Trophoblast cell (in vitro differentiated cells and primary cell): ENCODE data around the gene RGPD6.
"Not testable (repeated sequence)": the region's sequence is repeated elsewhere in the genome, so short reads cannot be mapped to it uniquely, and the experiment has no call there.

ENCODE experiments used
- DNase-seq, 2 donors: peaks; one replicate each; pipeline ENCODE4 v3.0.0-alpha.2; 2016
- H2AFZ ChIP-seq: 2 replicates; pipeline ENCODE4 v1.6.1; 2013; ENCODE audit warnings: low read length, moderate library complexity, mild to moderate bottlenecking; ENCODE audit not compliant: insufficient read depth, poor library complexity
- H2AK5ac ChIP-seq: 2 replicates; pipeline ENCODE4 v1.6.1; 2013; ENCODE audit warnings: mild to moderate bottlenecking, low read length
- H2BK120ac ChIP-seq: 2 replicates; pipeline ENCODE4 v1.6.1; 2013; ENCODE audit warnings: low read length, mild to moderate bottlenecking, moderate library complexity; ENCODE audit not compliant: insufficient read depth, poor library complexity
- H2BK12ac ChIP-seq: 2 replicates; pipeline ENCODE4 v1.6.1; 2013; ENCODE audit warnings: mild to moderate bottlenecking, low read length, moderate library complexity
- H2BK5ac ChIP-seq: 2 replicates; pipeline ENCODE4 v1.6.1; 2013; ENCODE audit warnings: low read length, low read depth, moderate library complexity, mild to moderate bottlenecking; ENCODE audit not compliant: poor library complexity
- H3K14ac ChIP-seq: 2 replicates; pipeline ENCODE4 v1.6.1; 2013; ENCODE audit warnings: mild to moderate bottlenecking, low read length
- H3K18ac ChIP-seq: 2 replicates; pipeline ENCODE4 v1.6.1; 2013; ENCODE audit warnings: mild to moderate bottlenecking, low read length
- H3K23ac ChIP-seq: 2 replicates; pipeline ENCODE4 v1.6.1; 2013; ENCODE audit warnings: low read length
- H3K27ac ChIP-seq: 2 replicates; pipeline ENCODE4 v1.5.1; 2013; ENCODE audit warnings: low read depth, mild to moderate bottlenecking, inconsistent platforms, low read length, moderate library complexity
- H3K27me3 ChIP-seq: 2 replicates; pipeline ENCODE4 v1.6.1; 2013; ENCODE audit warnings: inconsistent platforms, mild to moderate bottlenecking, low read length, moderate library complexity; ENCODE audit not compliant: insufficient read depth
- H3K36me3 ChIP-seq, 2 experiments: 1 replicate in 1 of 2; 2 replicates in 1 of 2; pipeline ENCODE4 v1.6.1; 2013; ENCODE audit warnings: low read length in 2 of 2, mild to moderate bottlenecking in 2 of 2, moderate library complexity in 1 of 2; ENCODE audit not compliant: insufficient read depth in 2 of 2, control insufficient read depth in 1 of 2
- H3K4ac ChIP-seq: 2 replicates; pipeline ENCODE4 v1.6.1; 2013; ENCODE audit warnings: low read depth, mild to moderate bottlenecking, low read length, moderate library complexity
- H3K4me1 ChIP-seq, 2 experiments: 1 replicate in 1 of 2; 2 replicates in 1 of 2; pipeline ENCODE4 v1.6.1; 2013; ENCODE audit warnings: low read length in 2 of 2, mild to moderate bottlenecking in 2 of 2, moderate library complexity in 1 of 2; ENCODE audit not compliant: insufficient read depth in 2 of 2, control insufficient read depth in 1 of 2
- H3K4me2 ChIP-seq: 2 replicates; pipeline ENCODE4 v1.6.1; 2013; ENCODE audit warnings: inconsistent platforms, mild to moderate bottlenecking, low read length, moderate library complexity
- H3K4me3 ChIP-seq: 2 replicates; pipeline ENCODE4 v1.5.1; 2013; ENCODE audit warnings: mild to moderate bottlenecking, low read depth, low read length, inconsistent platforms
- H3K79me1 ChIP-seq: one replicate; pipeline ENCODE4 v1.6.1; 2013; ENCODE audit warnings: low read length
- H3K79me2 ChIP-seq: 2 replicates; pipeline ENCODE4 v1.6.1; 2013; ENCODE audit warnings: low read length, mild to moderate bottlenecking; ENCODE audit not compliant: control insufficient read depth, insufficient read depth, poor library complexity
- H3K9ac ChIP-seq: 2 replicates; pipeline ENCODE4 v1.6.1; 2013; ENCODE audit warnings: mild to moderate bottlenecking, low read length
- H3K9me3 ChIP-seq: 2 replicates; pipeline ENCODE4 v1.6.1; 2013; ENCODE audit warnings: low read depth, mild to moderate bottlenecking, control low read depth, inconsistent platforms, low read length; ENCODE audit not compliant: insufficient read depth
- H4K12ac ChIP-seq: 2 replicates; pipeline ENCODE4 v1.6.1; 2013; ENCODE audit warnings: low read depth, mild to moderate bottlenecking, low read length, moderate library complexity
- H4K8ac ChIP-seq: 2 replicates; pipeline ENCODE4 v1.6.1; 2013; ENCODE audit warnings: low read depth, mild to moderate bottlenecking, low read length, moderate library complexity
- H4K91ac ChIP-seq: one replicate; pipeline ENCODE4 v1.6.1; 2013; ENCODE audit warnings: low read depth, mild to moderate bottlenecking, low read length, moderate library complexity
- WGBS: extraction: QIAGEN DNeasy Blood & Tissue Kit; methylation state at CpG from one replicate; pipeline ENCODE4 v1.1.7; 2013; ENCODE audit warnings: missing lambda C conversion rate; ENCODE audit not compliant: insufficient read length, insufficient coverage; ENCODE audit errors: extremely low coverage; 5-methylcytosine and 5-hydroxymethylcytosine counted together

RGPD6 gene

DNA sequence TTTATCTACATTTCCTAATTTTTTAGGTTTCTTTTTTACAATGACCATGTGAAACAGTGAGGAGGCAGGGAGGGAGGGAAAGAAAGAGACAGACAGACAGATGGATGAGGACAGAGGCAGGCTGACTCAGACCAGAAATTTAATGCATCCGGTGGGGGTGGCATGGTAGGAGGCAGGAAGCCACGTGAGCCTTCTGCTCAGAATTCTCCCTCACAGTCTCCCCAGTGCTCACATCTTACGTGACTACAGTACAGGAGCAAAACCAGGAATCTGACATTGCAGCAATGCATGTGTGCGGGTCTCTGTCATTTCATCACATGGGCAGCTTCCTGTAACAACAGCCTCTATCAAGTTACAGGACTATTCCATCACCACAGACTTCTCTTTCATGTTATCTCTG lies 102.1 kb downstream of the RGPD6 start:
- not testable (repeated sequence) for H2BK12ac ChIP-seq, H3K9ac ChIP-seq, H4K91ac ChIP-seq, H3K79me1 ChIP-seq, H4K12ac ChIP-seq, H3K23ac ChIP-seq, H3K18ac ChIP-seq, H4K8ac ChIP-seq, DNase-seq, H3K4me3 ChIP-seq, H3K4ac ChIP-seq, H3K14ac ChIP-seq, H2BK120ac ChIP-seq, H3K4me1 ChIP-seq, H3K27ac ChIP-seq, H2AFZ ChIP-seq, H3K27me3 ChIP-seq, H2AK5ac ChIP-seq, H3K36me3 ChIP-seq, H2BK5ac ChIP-seq, H3K9me3 ChIP-seq, H3K79me2 ChIP-seq, H3K4me2 ChIP-seq
- no CpG with 5 or more reads among the region's 4 CpGs for WGBS

DNA sequence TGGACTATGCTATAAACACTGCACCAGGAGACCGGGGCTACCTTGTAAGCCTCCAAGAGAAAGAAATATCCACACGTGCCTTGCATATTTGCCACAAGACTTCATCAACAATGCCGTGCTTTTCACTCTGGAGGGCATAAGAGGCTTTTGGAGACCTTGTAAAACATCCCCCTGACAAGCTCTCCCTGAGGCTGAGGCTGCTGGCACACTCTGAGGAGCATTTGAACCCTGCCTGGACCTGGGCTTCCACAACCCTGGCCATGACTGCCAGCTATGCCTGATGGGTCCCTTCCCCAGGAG lies 104.0 kb downstream of the RGPD6 start:
- H3K79me1 ChIP-seq, DNase-seq, H2AK5ac ChIP-seq, H4K91ac ChIP-seq, H3K4me3 ChIP-seq, H2BK5ac ChIP-seq, H3K23ac ChIP-seq, H3K9me3 ChIP-seq, H3K4ac ChIP-seq, H3K18ac ChIP-seq, H2BK12ac ChIP-seq, H4K8ac ChIP-seq, H2AFZ ChIP-seq, H3K36me3 ChIP-seq, H4K12ac ChIP-seq, H3K4me1 ChIP-seq, H3K14ac ChIP-seq, H3K9ac ChIP-seq, H3K27me3 ChIP-seq, H3K27ac ChIP-seq, H3K4me2 ChIP-seq, H2BK120ac ChIP-seq, H3K79me2 ChIP-seq: not testable (repeated sequence)
- no CpG with 5 or more reads among the region's 3 CpGs for WGBS

DNA sequence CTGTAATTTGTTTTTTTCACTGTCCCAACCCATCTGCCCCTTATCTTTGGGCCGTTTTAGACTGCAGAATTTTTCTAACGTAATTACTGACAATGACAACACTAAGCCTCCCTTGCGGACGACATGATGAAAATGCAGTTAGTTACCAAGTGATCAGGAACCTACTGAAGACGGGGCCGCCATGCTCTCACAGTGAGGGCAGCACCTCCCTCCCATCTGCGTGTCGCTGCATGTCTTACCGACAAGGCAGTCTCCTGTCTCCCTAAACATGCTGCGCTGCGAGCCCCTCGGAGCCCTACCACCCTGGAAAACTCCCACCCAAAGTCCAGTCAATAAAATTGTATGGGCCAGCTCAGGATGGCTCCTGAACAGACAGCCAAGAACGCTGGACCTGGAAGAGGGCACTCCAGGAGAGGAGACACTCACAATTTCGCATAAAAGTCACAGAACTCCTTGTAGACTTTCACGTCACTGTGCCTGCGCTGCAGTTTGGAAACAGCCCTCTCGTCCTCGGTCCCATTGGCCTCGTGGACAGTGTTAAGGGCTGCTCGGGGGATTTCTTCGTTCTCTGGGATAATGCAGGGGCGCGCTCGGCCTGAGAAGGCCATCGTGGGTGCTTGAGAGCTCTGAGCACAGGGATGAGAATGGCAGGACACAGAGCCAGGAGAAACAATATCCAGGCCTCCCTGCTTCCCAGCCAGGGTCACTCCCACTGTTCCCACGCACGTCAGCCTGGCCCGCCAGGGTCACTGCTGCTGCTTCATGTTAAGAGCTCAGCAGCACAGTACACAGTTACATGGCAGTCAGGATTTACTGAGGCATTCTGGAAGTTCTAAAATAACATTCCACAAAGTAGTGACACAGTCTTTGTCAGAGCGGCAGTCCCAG lies 104.6 kb downstream of the RGPD6 start, which contains the start of gene LIMS4:
Gene LIMS4, minus strand, starts transcription at position 646 of the 888 bp plus-strand sequence. Its CDS starts 38 bp downstream, at position 608.
- not testable (repeated sequence) for H4K8ac ChIP-seq, H2AFZ ChIP-seq, H3K27me3 ChIP-seq, H2AK5ac ChIP-seq, H3K79me1 ChIP-seq, H4K12ac ChIP-seq, H4K91ac ChIP-seq, H2BK120ac ChIP-seq, H3K4me2 ChIP-seq, H3K27ac ChIP-seq, H3K14ac ChIP-seq, H3K23ac ChIP-seq, H3K4ac ChIP-seq, H3K4me3 ChIP-seq, H3K79me2 ChIP-seq, H2BK12ac ChIP-seq, H3K18ac ChIP-seq, H3K36me3 ChIP-seq, H3K9ac ChIP-seq, DNase-seq, H3K9me3 ChIP-seq, H2BK5ac ChIP-seq, H3K4me1 ChIP-seq
- no CpG with 5 or more reads among the region's 29 CpGs for WGBS

DNA sequence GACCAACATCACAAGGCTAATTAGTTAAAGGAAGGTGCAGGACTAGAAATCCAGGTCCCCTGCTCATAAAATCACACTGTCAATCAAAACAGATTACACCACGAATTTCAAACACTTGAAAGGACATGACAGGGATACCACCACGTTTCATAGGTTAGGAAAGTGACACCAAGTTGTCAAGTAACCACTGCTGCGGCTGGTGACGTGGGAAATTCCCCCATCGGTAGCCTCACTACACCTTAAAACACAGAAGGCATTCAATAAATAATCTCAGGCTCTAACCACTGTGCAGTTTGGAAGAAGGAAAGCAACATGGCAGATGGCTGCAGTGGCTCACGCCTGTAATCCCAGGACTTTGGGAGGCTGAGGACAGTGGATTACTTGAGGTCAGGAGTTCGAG lies 108.1 kb downstream of the RGPD6 start:
- no CpG with 5 or more reads among the region's 7 CpGs for WGBS
- not testable (repeated sequence) for H4K91ac ChIP-seq, H2AFZ ChIP-seq, H3K4me2 ChIP-seq, H3K79me1 ChIP-seq, H4K8ac ChIP-seq, H3K36me3 ChIP-seq, H3K9me3 ChIP-seq, H3K27ac ChIP-seq, H2BK120ac ChIP-seq, H3K18ac ChIP-seq, H3K4me3 ChIP-seq, H2BK12ac ChIP-seq, DNase-seq, H4K12ac ChIP-seq, H3K27me3 ChIP-seq, H3K14ac ChIP-seq, H3K9ac ChIP-seq, H3K4ac ChIP-seq, H3K23ac ChIP-seq, H2BK5ac ChIP-seq, H3K79me2 ChIP-seq, H2AK5ac ChIP-seq, H3K4me1 ChIP-seq
